Prostate gland (tissue), 2 donors: ENCODE data around the gene HCN4.

Experiments
- POLR2A ChIP-seq: fragments of 450-650 bp; IDR thresholded peaks from one replicate; pipeline ENCODE4 v1.6.1; 2016; ENCODE audit warnings: antibody characterized with exemption, mild to moderate bottlenecking
- POLR2AphosphoS5 ChIP-seq: sonication (generic); formaldehyde crosslinking; IDR thresholded peaks from one replicate; pipeline ENCODE4 v1.6.1; 2017; ENCODE audit warnings: antibody characterized with exemption
- TF ChIP-seq, protein P1 (sequence below), 4 experiments: fragments of 200-600 bp in 2 of 4; fragments of 450-650 bp in 2 of 4; sonication (generic) in 2 of 4; IDR thresholded peaks; 1 replicate in 3 of 4; 2 replicates in 1 of 4; pipeline ENCODE4 v1.5.1; 2016 to 2019; ENCODE audit warnings: antibody characterized with exemption in 4 of 4, mild to moderate bottlenecking in 2 of 4, moderate library complexity in 2 of 4

DNA sequence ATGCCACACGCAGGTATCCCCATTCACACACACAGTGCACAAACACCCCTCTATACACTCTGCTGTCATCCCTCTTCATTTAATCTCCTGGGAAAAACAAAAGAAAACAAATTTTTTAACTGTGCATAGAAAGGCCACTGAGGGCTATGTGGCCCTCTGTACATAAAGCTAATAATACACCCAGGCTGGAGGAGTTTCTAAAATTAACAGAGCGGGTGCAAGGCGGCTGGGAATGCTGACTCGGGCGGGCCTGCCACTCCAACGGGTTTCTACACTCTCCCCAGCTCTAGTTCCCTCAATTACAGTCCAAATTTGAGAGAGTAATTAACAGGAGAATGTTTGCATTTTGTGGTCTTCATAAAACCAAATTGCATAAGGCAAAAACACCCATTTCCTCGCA lies 23.1 kb downstream of the HCN4 start:
- TF ChIP-seq, protein P1, sequence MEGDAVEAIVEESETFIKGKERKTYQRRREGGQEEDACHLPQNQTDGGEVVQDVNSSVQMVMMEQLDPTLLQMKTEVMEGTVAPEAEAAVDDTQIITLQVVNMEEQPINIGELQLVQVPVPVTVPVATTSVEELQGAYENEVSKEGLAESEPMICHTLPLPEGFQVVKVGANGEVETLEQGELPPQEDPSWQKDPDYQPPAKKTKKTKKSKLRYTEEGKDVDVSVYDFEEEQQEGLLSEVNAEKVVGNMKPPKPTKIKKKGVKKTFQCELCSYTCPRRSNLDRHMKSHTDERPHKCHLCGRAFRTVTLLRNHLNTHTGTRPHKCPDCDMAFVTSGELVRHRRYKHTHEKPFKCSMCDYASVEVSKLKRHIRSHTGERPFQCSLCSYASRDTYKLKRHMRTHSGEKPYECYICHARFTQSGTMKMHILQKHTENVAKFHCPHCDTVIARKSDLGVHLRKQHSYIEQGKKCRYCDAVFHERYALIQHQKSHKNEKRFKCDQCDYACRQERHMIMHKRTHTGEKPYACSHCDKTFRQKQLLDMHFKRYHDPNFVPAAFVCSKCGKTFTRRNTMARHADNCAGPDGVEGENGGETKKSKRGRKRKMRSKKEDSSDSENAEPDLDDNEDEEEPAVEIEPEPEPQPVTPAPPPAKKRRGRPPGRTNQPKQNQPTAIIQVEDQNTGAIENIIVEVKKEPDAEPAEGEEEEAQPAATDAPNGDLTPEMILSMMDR (IDR thresholded peaks at IDR 0.05), result no peak
- TF ChIP-seq POLR2A (no peak), POLR2AphosphoS5 (no peak)
